Measurements from ENCODE around the gene PPARA. TPM values are rescaled to one million over a fixed set of nuclear protein-coding genes. Genes with fewer than 3 reads are reported as not detected.

Gene PPARA
- total and polyA plus RNA-seq, 2 donors (not counting 1 experiment from before 2014, with no cell fraction given): 4.1 to 29.8 TPM

GRCh38 chr22:46192210-46192993, 42.1 kb downstream of the PPARA start:
- Histone ChIP-seq H3K36me3 (replicated peaks in 1 of 2; ENCODE audit: control extremely low read depth in 1 of 2, control insufficient read depth in 1 of 2, extremely low read depth in 1 of 2, insufficient read depth in 2 of 2, low read length in 1 of 2) (peaks cover 0 to 5% of the 10 kb centered on the region in 2 experiments), H3K4me1 (ENCODE audit: control insufficient read depth in 2 of 2, insufficient read depth in 2 of 2, low read length in 2 of 2) (no peaks in the 10 kb centered on the region), H3K9me3 (ENCODE audit: control extremely low read depth in 1 of 3, control insufficient read depth in 2 of 3, insufficient read depth in 1 of 3, low read length in 2 of 3) (no peaks in the 10 kb centered on the region), H3K9ac (ENCODE audit: low read length) (no peak overlapping the region), H3K79me2 (ENCODE audit: control insufficient read depth, insufficient read depth, low read length) (no peaks in the 10 kb centered on the region), H3K4me3 (ENCODE audit: control extremely low read depth in 1 of 5, extremely low read depth in 1 of 5, insufficient read depth in 1 of 5, low read depth in 2 of 5, low read length in 4 of 5) (no peak overlapping the region), H3K27me3 (replicated peaks in 1 of 4; ENCODE audit: control extremely low read depth in 1 of 4, control insufficient read depth in 3 of 4, insufficient read depth in 4 of 4, low read length in 3 of 4) (no peaks in the 10 kb centered on the region), H3K27ac (ENCODE audit: low read length in 2 of 2) (no peak overlapping the region), H2AFZ (ENCODE audit: insufficient read depth, low read depth, low read length, poor library complexity, severe bottlenecking) (no peak overlapping the region), H3K4me2 (replicated peaks; ENCODE audit: low read depth, low read length, poor library complexity, severe bottlenecking) (no peak overlapping the region), H4K20me1 (ENCODE audit: control insufficient read depth, insufficient read depth, low read length, poor library complexity, severe bottlenecking) (no peaks in the 10 kb centered on the region)
- Mint-ChIP-seq H3K4me3 (no peak overlapping the region), H3K4me1 (no peaks in the 10 kb centered on the region), H3K27me3 (no peaks in the 10 kb centered on the region), H3K9me3 (ENCODE audit: insufficient read depth) (no peaks in the 10 kb centered on the region), H3K27ac (no peak overlapping the region)
- intact Hi-C loops (cut with micrococcal nuclease): no loop called here
- POLR2A ChIA-PET: no interaction called here
- no peak for TF ChIP-seq EZH2 (IDR thresholded peaks at IDR 0.05; ENCODE audit: borderline replicate concordance, insufficient read depth, low read depth, low read length, poor library complexity, severe bottlenecking)
- TF ChIP-seq, protein P1, sequence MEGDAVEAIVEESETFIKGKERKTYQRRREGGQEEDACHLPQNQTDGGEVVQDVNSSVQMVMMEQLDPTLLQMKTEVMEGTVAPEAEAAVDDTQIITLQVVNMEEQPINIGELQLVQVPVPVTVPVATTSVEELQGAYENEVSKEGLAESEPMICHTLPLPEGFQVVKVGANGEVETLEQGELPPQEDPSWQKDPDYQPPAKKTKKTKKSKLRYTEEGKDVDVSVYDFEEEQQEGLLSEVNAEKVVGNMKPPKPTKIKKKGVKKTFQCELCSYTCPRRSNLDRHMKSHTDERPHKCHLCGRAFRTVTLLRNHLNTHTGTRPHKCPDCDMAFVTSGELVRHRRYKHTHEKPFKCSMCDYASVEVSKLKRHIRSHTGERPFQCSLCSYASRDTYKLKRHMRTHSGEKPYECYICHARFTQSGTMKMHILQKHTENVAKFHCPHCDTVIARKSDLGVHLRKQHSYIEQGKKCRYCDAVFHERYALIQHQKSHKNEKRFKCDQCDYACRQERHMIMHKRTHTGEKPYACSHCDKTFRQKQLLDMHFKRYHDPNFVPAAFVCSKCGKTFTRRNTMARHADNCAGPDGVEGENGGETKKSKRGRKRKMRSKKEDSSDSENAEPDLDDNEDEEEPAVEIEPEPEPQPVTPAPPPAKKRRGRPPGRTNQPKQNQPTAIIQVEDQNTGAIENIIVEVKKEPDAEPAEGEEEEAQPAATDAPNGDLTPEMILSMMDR (IDR thresholded peaks at IDR 0.05): no peak
- DNase-seq (no peak), ATAC-seq (ENCODE audit: low read depth) (no peak)
- no CpG with 5 or more reads among the region's 5 CpGs for WGBS (ENCODE audit: insufficient coverage)
- CTCF ChIA-PET: no interaction called here

DNA sequence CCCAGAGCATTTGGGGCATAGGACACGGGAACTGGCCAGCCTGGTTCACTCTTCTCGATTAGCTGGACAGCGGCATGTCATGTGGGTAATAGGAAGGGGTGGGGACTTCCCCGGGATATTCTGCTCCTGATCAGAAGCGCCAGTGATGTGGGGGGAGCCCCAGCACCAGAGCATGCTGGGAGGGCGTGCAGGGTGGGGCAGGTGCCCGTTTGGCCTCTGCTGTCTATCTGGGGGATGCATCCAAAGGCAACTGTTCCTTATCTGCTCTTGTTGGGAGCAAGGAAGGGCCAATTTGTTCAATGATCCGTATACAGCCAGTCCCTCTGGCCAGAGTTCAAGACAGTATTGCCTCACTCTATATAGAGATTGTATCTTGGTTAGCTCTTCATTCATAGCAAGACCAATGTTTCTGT, 43.6 kb downstream of the PPARA start:
- H3K9ac ChIP-seq (ENCODE audit: low read length): no peak overlapping the region
- CTCF ChIA-PET: no interaction called here
- no peak overlapping the region for H3K4me2 ChIP-seq (replicated peaks; ENCODE audit: low read depth, low read length, poor library complexity, severe bottlenecking)
- no peaks in the 10 kb centered on the region for H3K79me2 ChIP-seq (ENCODE audit: control insufficient read depth, insufficient read depth, low read length)
- Mint-ChIP-seq H3K4me3 (no peak overlapping the region), H3K4me1 (no peaks in the 10 kb centered on the region), H3K27ac (no peak overlapping the region), H3K27me3 (no peaks in the 10 kb centered on the region), H3K9me3 (ENCODE audit: insufficient read depth) (no peaks in the 10 kb centered on the region)
- no peak overlapping the region for H2AFZ ChIP-seq (ENCODE audit: insufficient read depth, low read depth, low read length, poor library complexity, severe bottlenecking)
- intact Hi-C loops (cut with micrococcal nuclease): no loop called here
- no peaks in the 10 kb centered on the region for H3K4me1 ChIP-seq (ENCODE audit: control insufficient read depth in 2 of 2, insufficient read depth in 2 of 2, low read length in 2 of 2)
- DNase-seq (no peak), ATAC-seq (ENCODE audit: low read depth) (no peak)
- H4K20me1 ChIP-seq (ENCODE audit: control insufficient read depth, insufficient read depth, low read length, poor library complexity, severe bottlenecking): no peaks in the 10 kb centered on the region
- H3K4me3 ChIP-seq (ENCODE audit: control extremely low read depth in 1 of 5, extremely low read depth in 1 of 5, insufficient read depth in 1 of 5, low read depth in 2 of 5, low read length in 4 of 5): no peak overlapping the region
- H3K27ac ChIP-seq (ENCODE audit: low read length in 2 of 2): no peak overlapping the region
- no peaks in the 10 kb centered on the region for H3K9me3 ChIP-seq (ENCODE audit: control extremely low read depth in 1 of 3, control insufficient read depth in 2 of 3, insufficient read depth in 1 of 3, low read length in 2 of 3)
- H3K36me3 ChIP-seq (replicated peaks in 1 of 2; ENCODE audit: control extremely low read depth in 1 of 2, control insufficient read depth in 1 of 2, extremely low read depth in 1 of 2, insufficient read depth in 2 of 2, low read length in 1 of 2): peaks cover 2 to 5% of the 10 kb centered on the region in 2 experiments
- TF ChIP-seq, protein P1 (IDR thresholded peaks at IDR 0.05): no peak
- TF ChIP-seq EZH2 (IDR thresholded peaks at IDR 0.05; ENCODE audit: borderline replicate concordance, insufficient read depth, low read depth, low read length, poor library complexity, severe bottlenecking): no peak
- WGBS (ENCODE audit: insufficient coverage): 89% methylated on average over 7 of the region's 8 CpGs
- H3K27me3 ChIP-seq (replicated peaks in 1 of 4; ENCODE audit: control extremely low read depth in 1 of 4, control insufficient read depth in 3 of 4, insufficient read depth in 4 of 4, low read length in 3 of 4): no peaks in the 10 kb centered on the region
- POLR2A ChIA-PET: no interaction called here

Measured in B cell (primary cell).